ENCODE results near the gene CCDC60.

Gene CCDC60

GRCh38 chr12:119425623-119426022 lies 91.1 kb downstream of the CCDC60 start:
- Histone ChIP-seq H3K4me1 (ENCODE audit: control insufficient read depth in 2 of 2, insufficient read depth in 2 of 2, low read length in 2 of 2) (no peaks in the 10 kb centered on the region), H3K36me3 (ENCODE audit: control insufficient read depth in 2 of 2, insufficient read depth in 2 of 2, low read length in 2 of 2) (no peaks in the 10 kb centered on the region), H3K27me3 (ENCODE audit: control insufficient read depth in 2 of 2, insufficient read depth in 2 of 2, low read length in 2 of 2) (no peaks in the 10 kb centered on the region), H3K4me3 (ENCODE audit: low read length in 2 of 2) (no peak overlapping the region), H3K9me3 (ENCODE audit: control insufficient read depth in 2 of 2, low read length in 2 of 2) (no peaks in the 10 kb centered on the region), H3K9ac (ENCODE audit: low read depth in 1 of 2, low read length in 2 of 2) (no peak overlapping the region), H3K27ac (ENCODE audit: low read depth in 2 of 2, low read length in 2 of 2) (no peak overlapping the region)

- no peak overlapping the region for H3K27ac ChIP-seq (ENCODE audit: low read depth in 2 of 2, low read length in 2 of 2)
- H3K27me3 ChIP-seq (ENCODE audit: control insufficient read depth in 2 of 2, insufficient read depth in 2 of 2, low read length in 2 of 2), result no peaks in the 10 kb centered on the region
- H3K36me3 ChIP-seq (ENCODE audit: control insufficient read depth in 2 of 2, insufficient read depth in 2 of 2, low read length in 2 of 2), result no peaks in the 10 kb centered on the region
- H3K4me1 ChIP-seq (ENCODE audit: control insufficient read depth in 2 of 2, insufficient read depth in 2 of 2, low read length in 2 of 2), result no peaks in the 10 kb centered on the region
- no peaks in the 10 kb centered on the region for H3K9me3 ChIP-seq (ENCODE audit: control insufficient read depth in 2 of 2, low read length in 2 of 2)
- H3K9ac ChIP-seq (ENCODE audit: low read depth in 1 of 2, low read length in 2 of 2), result no peak overlapping the region
- H3K4me3 ChIP-seq (ENCODE audit: low read length in 2 of 2), result no peak overlapping the region
Observed at GRCh38 chr12:119431151-119431550, 96.6 kb downstream of the CCDC60 start.

- H3K4me3 ChIP-seq (ENCODE audit: low read length in 2 of 2), result no peak overlapping the region
- H3K36me3 ChIP-seq (ENCODE audit: control insufficient read depth in 2 of 2, insufficient read depth in 2 of 2, low read length in 2 of 2), result no peaks in the 10 kb centered on the region
- H3K27ac ChIP-seq (ENCODE audit: low read depth in 2 of 2, low read length in 2 of 2), result no peak overlapping the region
- H3K9ac ChIP-seq (ENCODE audit: low read depth in 1 of 2, low read length in 2 of 2), result no peak overlapping the region
- H3K9me3 ChIP-seq (ENCODE audit: control insufficient read depth in 2 of 2, low read length in 2 of 2), result no peaks in the 10 kb centered on the region
- no peaks in the 10 kb centered on the region for H3K4me1 ChIP-seq (ENCODE audit: control insufficient read depth in 2 of 2, insufficient read depth in 2 of 2, low read length in 2 of 2)
- no peaks in the 10 kb centered on the region for H3K27me3 ChIP-seq (ENCODE audit: control insufficient read depth in 2 of 2, insufficient read depth in 2 of 2, low read length in 2 of 2)
Observed at GRCh38 chr12:119432949-119433348, 98.4 kb downstream of the CCDC60 start.

GRCh38 chr12:119440803-119441360 lies 106.4 kb downstream of the CCDC60 start:
- Histone ChIP-seq H3K36me3 (ENCODE audit: control insufficient read depth in 2 of 2, insufficient read depth in 2 of 2, low read length in 2 of 2) (no peaks in the 10 kb centered on the region), H3K9me3 (ENCODE audit: control insufficient read depth in 2 of 2, low read length in 2 of 2) (no peaks in the 10 kb centered on the region), H3K9ac (ENCODE audit: low read depth in 1 of 2, low read length in 2 of 2) (no peak overlapping the region), H3K27ac (ENCODE audit: low read depth in 2 of 2, low read length in 2 of 2) (no peak overlapping the region), H3K4me3 (ENCODE audit: low read length in 2 of 2) (no peak overlapping the region), H3K27me3 (ENCODE audit: control insufficient read depth in 2 of 2, insufficient read depth in 2 of 2, low read length in 2 of 2) (no peaks in the 10 kb centered on the region), H3K4me1 (ENCODE audit: control insufficient read depth in 2 of 2, insufficient read depth in 2 of 2, low read length in 2 of 2) (no peaks in the 10 kb centered on the region)

- no peak overlapping the region for H3K9ac ChIP-seq (ENCODE audit: low read depth in 1 of 2, low read length in 2 of 2)
- no peaks in the 10 kb centered on the region for H3K27me3 ChIP-seq (ENCODE audit: control insufficient read depth in 2 of 2, insufficient read depth in 2 of 2, low read length in 2 of 2)
- H3K36me3 ChIP-seq (ENCODE audit: control insufficient read depth in 2 of 2, insufficient read depth in 2 of 2, low read length in 2 of 2), result no peaks in the 10 kb centered on the region
- no peaks in the 10 kb centered on the region for H3K4me1 ChIP-seq (ENCODE audit: control insufficient read depth in 2 of 2, insufficient read depth in 2 of 2, low read length in 2 of 2)
- H3K27ac ChIP-seq (ENCODE audit: low read depth in 2 of 2, low read length in 2 of 2), result no peak overlapping the region
- no peaks in the 10 kb centered on the region for H3K9me3 ChIP-seq (ENCODE audit: control insufficient read depth in 2 of 2, low read length in 2 of 2)
- no peak overlapping the region for H3K4me3 ChIP-seq (ENCODE audit: low read length in 2 of 2)
Observed at GRCh38 chr12:119444462-119445044, 110.0 kb downstream of the CCDC60 start.

- H3K4me3 ChIP-seq (ENCODE audit: low read length in 2 of 2), result no peak overlapping the region
- H3K4me1 ChIP-seq (ENCODE audit: control insufficient read depth in 2 of 2, insufficient read depth in 2 of 2, low read length in 2 of 2), result no peaks in the 10 kb centered on the region
- no peaks in the 10 kb centered on the region for H3K36me3 ChIP-seq (ENCODE audit: control insufficient read depth in 2 of 2, insufficient read depth in 2 of 2, low read length in 2 of 2)
- no peak overlapping the region for H3K9ac ChIP-seq (ENCODE audit: low read depth in 1 of 2, low read length in 2 of 2)
- H3K27ac ChIP-seq (ENCODE audit: low read depth in 2 of 2, low read length in 2 of 2), result no peak overlapping the region
- H3K27me3 ChIP-seq (ENCODE audit: control insufficient read depth in 2 of 2, insufficient read depth in 2 of 2, low read length in 2 of 2), result no peaks in the 10 kb centered on the region
- H3K9me3 ChIP-seq (ENCODE audit: control insufficient read depth in 2 of 2, low read length in 2 of 2), result no peaks in the 10 kb centered on the region
Observed at GRCh38 chr12:119446459-119446858, 111.9 kb downstream of the CCDC60 start.

- Histone ChIP-seq H3K27me3 (ENCODE audit: control insufficient read depth in 2 of 2, insufficient read depth in 2 of 2, low read length in 2 of 2) (no peaks in the 10 kb centered on the region), H3K9me3 (ENCODE audit: control insufficient read depth in 2 of 2, low read length in 2 of 2) (no peaks in the 10 kb centered on the region), H3K4me1 (ENCODE audit: control insufficient read depth in 2 of 2, insufficient read depth in 2 of 2, low read length in 2 of 2) (no peaks in the 10 kb centered on the region), H3K4me3 (ENCODE audit: low read length in 2 of 2) (no peak overlapping the region), H3K9ac (ENCODE audit: low read depth in 1 of 2, low read length in 2 of 2) (no peak overlapping the region), H3K36me3 (ENCODE audit: control insufficient read depth in 2 of 2, insufficient read depth in 2 of 2, low read length in 2 of 2) (no peaks in the 10 kb centered on the region), H3K27ac (ENCODE audit: low read depth in 2 of 2, low read length in 2 of 2) (no peak overlapping the region)
Observed at GRCh38 chr12:119447126-119447525, 112.6 kb downstream of the CCDC60 start.

GRCh38 chr12:119447618-119448017 lies 113.1 kb downstream of the CCDC60 start:
- Histone ChIP-seq H3K9me3 (ENCODE audit: control insufficient read depth in 2 of 2, low read length in 2 of 2) (no peaks in the 10 kb centered on the region), H3K4me1 (ENCODE audit: control insufficient read depth in 2 of 2, insufficient read depth in 2 of 2, low read length in 2 of 2) (no peaks in the 10 kb centered on the region), H3K27me3 (ENCODE audit: control insufficient read depth in 2 of 2, insufficient read depth in 2 of 2, low read length in 2 of 2) (no peaks in the 10 kb centered on the region), H3K27ac (ENCODE audit: low read depth in 2 of 2, low read length in 2 of 2) (no peak overlapping the region), H3K36me3 (ENCODE audit: control insufficient read depth in 2 of 2, insufficient read depth in 2 of 2, low read length in 2 of 2) (no peaks in the 10 kb centered on the region), H3K4me3 (ENCODE audit: low read length in 2 of 2) (no peak overlapping the region), H3K9ac (ENCODE audit: low read depth in 1 of 2, low read length in 2 of 2) (no peak overlapping the region)

- Histone ChIP-seq H3K27me3 (ENCODE audit: control insufficient read depth in 2 of 2, insufficient read depth in 2 of 2, low read length in 2 of 2) (no peaks in the 10 kb centered on the region), H3K9me3 (ENCODE audit: control insufficient read depth in 2 of 2, low read length in 2 of 2) (no peaks in the 10 kb centered on the region), H3K9ac (ENCODE audit: low read depth in 1 of 2, low read length in 2 of 2) (no peak overlapping the region), H3K27ac (ENCODE audit: low read depth in 2 of 2, low read length in 2 of 2) (no peak overlapping the region), H3K4me3 (ENCODE audit: low read length in 2 of 2) (no peak overlapping the region), H3K36me3 (ENCODE audit: control insufficient read depth in 2 of 2, insufficient read depth in 2 of 2, low read length in 2 of 2) (no peaks in the 10 kb centered on the region), H3K4me1 (ENCODE audit: control insufficient read depth in 2 of 2, insufficient read depth in 2 of 2, low read length in 2 of 2) (no peaks in the 10 kb centered on the region)
Observed at GRCh38 chr12:119448611-119449131, 114.1 kb downstream of the CCDC60 start.

GRCh38 chr12:119450771-119451170 lies 116.2 kb downstream of the CCDC60 start:
- H3K4me1 ChIP-seq (ENCODE audit: control insufficient read depth in 2 of 2, insufficient read depth in 2 of 2, low read length in 2 of 2), result no peaks in the 10 kb centered on the region
- H3K9me3 ChIP-seq (ENCODE audit: control insufficient read depth in 2 of 2, low read length in 2 of 2), result no peaks in the 10 kb centered on the region
- H3K27ac ChIP-seq (ENCODE audit: low read depth in 2 of 2, low read length in 2 of 2), result no peak overlapping the region
- no peaks in the 10 kb centered on the region for H3K27me3 ChIP-seq (ENCODE audit: control insufficient read depth in 2 of 2, insufficient read depth in 2 of 2, low read length in 2 of 2)
- no peak overlapping the region for H3K4me3 ChIP-seq (ENCODE audit: low read length in 2 of 2)
- no peaks in the 10 kb centered on the region for H3K36me3 ChIP-seq (ENCODE audit: control insufficient read depth in 2 of 2, insufficient read depth in 2 of 2, low read length in 2 of 2)
- no peak overlapping the region for H3K9ac ChIP-seq (ENCODE audit: low read depth in 1 of 2, low read length in 2 of 2)

Measured in mucosa of rectum (tissue), 2 donors.